OCI-LY1 (cell line): ENCODE results near the gene USP34.

Source experiments
- H2AFZ ChIP-seq: fragments of 200-600 bp; sonication (generic), shearing (Covaris generic); 2 replicates; pipeline ENCODE4 v1.6.0; 2014; ENCODE audit warnings: antibody characterized with exemption, mild to moderate bottlenecking, low read length
- H3F3A ChIP-seq: fragments of 200-600 bp; sonication (generic), shearing (Covaris generic); 2 replicates; pipeline ENCODE4 v1.6.0; 2014; ENCODE audit warnings: mild to moderate bottlenecking, antibody characterized with exemption, low read length, moderate library complexity; ENCODE audit not compliant: insufficient read depth
- H3K27ac ChIP-seq: fragments of 200-600 bp; sonication (generic); 2 replicates; pipeline ENCODE4 v1.5.1; 2014; ENCODE audit warnings: low read length, mixed run types, mild to moderate bottlenecking, low read depth; ENCODE audit not compliant: poor library complexity, severe bottlenecking
- H3K27me3 ChIP-seq: fragments of 200-600 bp; sonication (generic); 2 replicates; pipeline ENCODE4 v1.6.0; 2014; ENCODE audit warnings: antibody characterized with exemption, mild to moderate bottlenecking, low read length, moderate library complexity; ENCODE audit not compliant: insufficient read depth
- H3K36me3 ChIP-seq: fragments of 200-600 bp; sonication (generic); 2 replicates; pipeline ENCODE4 v1.6.1; 2014; ENCODE audit warnings: mild to moderate bottlenecking, antibody characterized with exemption, low read length, moderate library complexity, mixed read lengths; ENCODE audit not compliant: insufficient read depth
- H3K4me1 ChIP-seq: fragments of 200-600 bp; sonication (generic); 2 replicates; pipeline ENCODE4 v1.5.1; 2014; ENCODE audit warnings: mild to moderate bottlenecking, low read length, moderate library complexity; ENCODE audit not compliant: insufficient read depth, severe bottlenecking
- H3K4me2 ChIP-seq: fragments of 200-600 bp; sonication (generic), shearing (Covaris generic); 2 replicates; pipeline ENCODE4 v1.6.1; 2014; ENCODE audit warnings: low read length
- H3K4me3 ChIP-seq: fragments of 200-600 bp; sonication (generic); 2 replicates; pipeline ENCODE4 v1.5.1; 2014; ENCODE audit warnings: low read length, low read depth, mild to moderate bottlenecking, mixed read lengths; ENCODE audit not compliant: poor library complexity, severe bottlenecking
- H3K79me2 ChIP-seq: fragments of 200-600 bp; shearing (Covaris generic); 2 replicates; pipeline ENCODE4 v1.6.1; 2016; ENCODE audit warnings: mixed run types, low read length, mixed read lengths; ENCODE audit not compliant: insufficient read depth
- H3K9ac ChIP-seq: fragments of 200-600 bp; sonication (generic), shearing (Covaris generic); 2 replicates; pipeline ENCODE4 v1.6.1; 2014; ENCODE audit warnings: mild to moderate bottlenecking, low read length, mixed read lengths
- H3K9me2 ChIP-seq: fragments of 200-600 bp; sonication (generic), shearing (Covaris generic); 2 replicates; pipeline ENCODE4 v1.6.1; 2014; ENCODE audit warnings: low read depth, mild to moderate bottlenecking, low read length, mixed read lengths
- H3K9me3 ChIP-seq: fragments of 200-600 bp; shearing (Covaris generic); 2 replicates; pipeline ENCODE4 v1.6.1; 2014; ENCODE audit warnings: low read length, mixed read lengths
- H4K20me1 ChIP-seq: fragments of 200-600 bp; sonication (generic), shearing (Covaris generic); 2 replicates; pipeline ENCODE4 v1.6.0; 2016; ENCODE audit warnings: mild to moderate bottlenecking, low read length; ENCODE audit not compliant: insufficient read depth
- CTCF ChIP-seq: fragments of 200-600 bp; sonication (generic), shearing (Covaris generic); IDR thresholded peaks from 2 replicates; pipeline ENCODE4 v1.5.1; 2017; ENCODE audit warnings: mild to moderate bottlenecking, antibody characterized with exemption, low read length, moderate library complexity, mixed read lengths
- EZH2 ChIP-seq: fragments of 200-600 bp; sonication (generic), shearing (Covaris generic); IDR thresholded peaks from 2 replicates; pipeline ENCODE4 v1.8.0; 2017; ENCODE audit warnings: borderline replicate concordance, mixed run types, mild to moderate bottlenecking, antibody characterized with exemption, low read length, moderate library complexity, mixed read lengths

Gene USP34

GRCh38 chr2:61222567-61222966 is 248.3 kb downstream of the USP34 start:
- H3F3A ChIP-seq, result no peaks in the 10 kb centered on the region
- H3K4me3 ChIP-seq, result no peak overlapping the region
- H4K20me1 ChIP-seq, result no peaks in the 10 kb centered on the region
- no peak overlapping the region for H3K9ac ChIP-seq
- no peaks in the 10 kb centered on the region for H3K9me3 ChIP-seq
- no peak overlapping the region for H3K27ac ChIP-seq
- H3K9me2 ChIP-seq, result no peaks in the 10 kb centered on the region
- no peak overlapping the region for H2AFZ ChIP-seq
- H3K4me2 ChIP-seq, result no peak overlapping the region
- peaks cover 92% of the 10 kb centered on the region for H3K36me3 ChIP-seq
- TF ChIP-seq EZH2 (no peak), CTCF (no peak)
- H3K27me3 ChIP-seq, result no peaks in the 10 kb centered on the region
- no peaks in the 10 kb centered on the region for H3K4me1 ChIP-seq
- H3K79me2 ChIP-seq, result no peaks in the 10 kb centered on the region

GRCh38 chr2:61221819-61222218 is 249.1 kb downstream of the USP34 start:
- no peaks in the 10 kb centered on the region for H3K79me2 ChIP-seq
- no peaks in the 10 kb centered on the region for H3K27me3 ChIP-seq
- H3K4me3 ChIP-seq, result no peak overlapping the region
- no peak for TF ChIP-seq EZH2
- TF ChIP-seq CTCF, result no peak
- H2AFZ ChIP-seq, result no peak overlapping the region
- H3K4me1 ChIP-seq, result no peaks in the 10 kb centered on the region
- H3F3A ChIP-seq, result no peaks in the 10 kb centered on the region
- no peaks in the 10 kb centered on the region for H3K9me3 ChIP-seq
- H3K4me2 ChIP-seq, result no peak overlapping the region
- H3K9me2 ChIP-seq, result no peaks in the 10 kb centered on the region
- no peak overlapping the region for H3K27ac ChIP-seq
- H3K36me3 ChIP-seq, result peaks cover 87% of the 10 kb centered on the region
- no peak overlapping the region for H3K9ac ChIP-seq
- no peaks in the 10 kb centered on the region for H4K20me1 ChIP-seq

- Histone ChIP-seq H4K20me1 (no peaks in the 10 kb centered on the region), H3K4me3 (no peak overlapping the region), H3K36me3 (peaks cover 80% of the 10 kb centered on the region), H3K9me3 (no peaks in the 10 kb centered on the region), H3K4me1 (no peaks in the 10 kb centered on the region), H3K4me2 (no peak overlapping the region), H2AFZ (no peak overlapping the region), H3K27ac (no peak overlapping the region), H3K9me2 (no peaks in the 10 kb centered on the region), H3K9ac (no peak overlapping the region), H3K27me3 (no peaks in the 10 kb centered on the region), H3F3A (no peaks in the 10 kb centered on the region), H3K79me2 (no peaks in the 10 kb centered on the region)
- TF ChIP-seq CTCF, result no peak
- TF ChIP-seq EZH2, result no peak
These were observed 250.1 kb downstream of the USP34 start for GRCh38 chr2:61220768-61221167.
